Erythroblast (primary cell): ENCODE results near the gene DMRT3.

Source experiments
- GATA1 ChIP-seq: IDR thresholded peaks from 2 replicates; pipeline ENCODE4 v1.6.1; 2011; ENCODE audit warnings: low read depth, mild to moderate bottlenecking, control low read depth, low read length, moderate library complexity
- POLR2A ChIP-seq: IDR thresholded peaks from 2 replicates; pipeline ENCODE4 v1.6.1; 2011; ENCODE audit warnings: mild to moderate bottlenecking, low read length

GRCh38 chr9:1028501-1029190 is 52.2 kb downstream of the DMRT3 start:
- TF ChIP-seq POLR2A (no peak), GATA1 (no peak)
